ENCODE measurements around the gene DCC. TPM values are rescaled to one million over a fixed set of nuclear protein-coding genes. Genes with fewer than 3 reads are reported as not detected.

Gene DCC
- total and polyA plus RNA-seq, 4 experiments from 2014 or later = not detected

- H3K36me3 Mint-ChIP-seq = no peaks in the 10 kb centered on the region
- CTCF ChIA-PET (ENCODE audit: partially characterized antibody) = no interaction called here
- no peaks in the 10 kb centered on the region for H3K36me3 ChIP-seq (ENCODE audit: insufficient read depth, low read length)
- peaks cover 0 to 2% (median 0%) of the 10 kb centered on the region in 8 donors for H3K9me3 Mint-ChIP-seq
- no peaks in the 10 kb centered on the region for H3K27me3 Mint-ChIP-seq
- no peaks in the 10 kb centered on the region for H3K4me1 Mint-ChIP-seq
- no peaks in the 10 kb centered on the region for H3K27me3 ChIP-seq (ENCODE audit: insufficient read depth, low read length)
- H3K9me3 ChIP-seq (ENCODE audit: control insufficient read depth in 1 of 2, low read length in 2 of 2) = no peaks in the 10 kb centered on the region
- POLR2A ChIA-PET (ENCODE audit: partially characterized antibody) = no interaction called here
- no peak for DNase-seq
- H3K27ac ChIP-seq (ENCODE audit: low read depth, low read length) = no peak overlapping the region
- H3K4me1 ChIP-seq (ENCODE audit: insufficient read depth, low read length) = no peaks in the 10 kb centered on the region
- no peak overlapping the region for H3K4me3 ChIP-seq (ENCODE audit: low read length in 2 of 2)
- no peak overlapping the region for H3K4me3 Mint-ChIP-seq
- intact Hi-C loops (cut with micrococcal nuclease) = no loop called here
- H3K27ac Mint-ChIP-seq = no peak overlapping the region
Measured at GRCh38 chr18:53534695-53535094, 1194.7 kb downstream of the DCC start.

- Histone ChIP-seq H3K9me3 (ENCODE audit: control insufficient read depth in 1 of 2, low read length in 2 of 2) (no peaks in the 10 kb centered on the region), H3K27me3 (ENCODE audit: insufficient read depth, low read length) (no peaks in the 10 kb centered on the region), H3K4me3 (ENCODE audit: low read length in 2 of 2) (no peak overlapping the region), H3K27ac (ENCODE audit: low read depth, low read length) (no peak overlapping the region), H3K4me1 (ENCODE audit: insufficient read depth, low read length) (no peaks in the 10 kb centered on the region), H3K36me3 (ENCODE audit: insufficient read depth, low read length) (no peaks in the 10 kb centered on the region)
- Mint-ChIP-seq H3K36me3 (no peaks in the 10 kb centered on the region), H3K4me3 (no peak overlapping the region), H3K4me1 (no peaks in the 10 kb centered on the region), H3K27me3 (no peaks in the 10 kb centered on the region), H3K27ac (no peak overlapping the region), H3K9me3 (peaks cover 0 to 2% (median 0%) of the 10 kb centered on the region in 8 donors)
- no peak for DNase-seq
- intact Hi-C loops (cut with micrococcal nuclease) = no loop called here
- ChIA-PET CTCF (ENCODE audit: partially characterized antibody) (no interaction called here), POLR2A (ENCODE audit: partially characterized antibody) (no interaction called here)
Measured at GRCh38 chr18:53536908-53537307, 1196.9 kb downstream of the DCC start.

GRCh38 chr18:53541924-53542323, 1201.9 kb downstream of the DCC start:
- ChIA-PET CTCF (ENCODE audit: partially characterized antibody) (no interaction called here), POLR2A (ENCODE audit: partially characterized antibody) (no interaction called here)
- H3K36me3 ChIP-seq (ENCODE audit: insufficient read depth, low read length) = no peaks in the 10 kb centered on the region
- Mint-ChIP-seq H3K4me1 (no peaks in the 10 kb centered on the region), H3K9me3 (peaks cover 0 to 4% (median 0%) of the 10 kb centered on the region in 8 donors), H3K36me3 (no peaks in the 10 kb centered on the region), H3K4me3 (no peak overlapping the region), H3K27ac (no peak overlapping the region), H3K27me3 (no peaks in the 10 kb centered on the region)
- H3K27ac ChIP-seq (ENCODE audit: low read depth, low read length) = no peak overlapping the region
- no peak overlapping the region for H3K4me3 ChIP-seq (ENCODE audit: low read length in 2 of 2)
- no peaks in the 10 kb centered on the region for H3K27me3 ChIP-seq (ENCODE audit: insufficient read depth, low read length)
- intact Hi-C loops (cut with micrococcal nuclease) = no loop called here
- no peak for DNase-seq
- no peaks in the 10 kb centered on the region for H3K4me1 ChIP-seq (ENCODE audit: insufficient read depth, low read length)
- no peaks in the 10 kb centered on the region for H3K9me3 ChIP-seq (ENCODE audit: control insufficient read depth in 1 of 2, low read length in 2 of 2)

- Mint-ChIP-seq H3K4me1 (no peaks in the 10 kb centered on the region), H3K27me3 (no peaks in the 10 kb centered on the region), H3K36me3 (no peaks in the 10 kb centered on the region), H3K9me3 (peaks cover 0 to 4% (median 0%) of the 10 kb centered on the region in 8 donors), H3K27ac (no peak overlapping the region), H3K4me3 (no peak overlapping the region)
- no peak overlapping the region for H3K4me3 ChIP-seq (ENCODE audit: low read length in 2 of 2)
- H3K4me1 ChIP-seq (ENCODE audit: insufficient read depth, low read length) = no peaks in the 10 kb centered on the region
- no peak for DNase-seq
- no peaks in the 10 kb centered on the region for H3K9me3 ChIP-seq (ENCODE audit: control insufficient read depth in 1 of 2, low read length in 2 of 2)
- ChIA-PET CTCF (ENCODE audit: partially characterized antibody) (no interaction called here), POLR2A (ENCODE audit: partially characterized antibody) (no interaction called here)
- no peaks in the 10 kb centered on the region for H3K36me3 ChIP-seq (ENCODE audit: insufficient read depth, low read length)
- no peaks in the 10 kb centered on the region for H3K27me3 ChIP-seq (ENCODE audit: insufficient read depth, low read length)
- intact Hi-C loops (cut with micrococcal nuclease) = no loop called here
- H3K27ac ChIP-seq (ENCODE audit: low read depth, low read length) = no peak overlapping the region
Measured at GRCh38 chr18:53543711-53544110, 1203.7 kb downstream of the DCC start.

- Histone ChIP-seq H3K4me1 (ENCODE audit: insufficient read depth, low read length) (no peaks in the 10 kb centered on the region), H3K36me3 (ENCODE audit: insufficient read depth, low read length) (no peaks in the 10 kb centered on the region), H3K27ac (ENCODE audit: low read depth, low read length) (no peak overlapping the region), H3K4me3 (ENCODE audit: low read length in 2 of 2) (no peak overlapping the region), H3K27me3 (ENCODE audit: insufficient read depth, low read length) (no peaks in the 10 kb centered on the region), H3K9me3 (ENCODE audit: control insufficient read depth in 1 of 2, low read length in 2 of 2) (no peaks in the 10 kb centered on the region)
- ChIA-PET CTCF (ENCODE audit: partially characterized antibody) (no interaction called here), POLR2A (ENCODE audit: partially characterized antibody) (no interaction called here)
- Mint-ChIP-seq H3K9me3 (peaks cover 0 to 4% (median 0%) of the 10 kb centered on the region in 8 donors), H3K27me3 (no peaks in the 10 kb centered on the region), H3K36me3 (no peaks in the 10 kb centered on the region), H3K27ac (no peak overlapping the region), H3K4me1 (no peaks in the 10 kb centered on the region), H3K4me3 (no peak overlapping the region)
- intact Hi-C loops (cut with micrococcal nuclease) = no loop called here
- DNase-seq = no peak
Measured at GRCh38 chr18:53544917-53545316, 1204.9 kb downstream of the DCC start.

- Mint-ChIP-seq H3K4me1 (no peaks in the 10 kb centered on the region), H3K27me3 (no peaks in the 10 kb centered on the region), H3K36me3 (no peaks in the 10 kb centered on the region), H3K27ac (no peak overlapping the region), H3K4me3 (no peak overlapping the region), H3K9me3 (peaks cover 0 to 3% (median 0%) of the 10 kb centered on the region in 8 donors)
- no peak for DNase-seq
- Histone ChIP-seq H3K27ac (ENCODE audit: low read depth, low read length) (no peak overlapping the region), H3K27me3 (ENCODE audit: insufficient read depth, low read length) (no peaks in the 10 kb centered on the region), H3K36me3 (ENCODE audit: insufficient read depth, low read length) (no peaks in the 10 kb centered on the region), H3K9me3 (ENCODE audit: control insufficient read depth in 1 of 2, low read length in 2 of 2) (no peaks in the 10 kb centered on the region), H3K4me1 (ENCODE audit: insufficient read depth, low read length) (no peaks in the 10 kb centered on the region), H3K4me3 (ENCODE audit: low read length in 2 of 2) (no peak overlapping the region)
- ChIA-PET CTCF (ENCODE audit: partially characterized antibody) (no interaction called here), POLR2A (ENCODE audit: partially characterized antibody) (no interaction called here)
- intact Hi-C loops (cut with micrococcal nuclease) = no loop called here
Measured at GRCh38 chr18:53551868-53552426, 1212.0 kb downstream of the DCC start.

- Histone ChIP-seq H3K36me3 (ENCODE audit: insufficient read depth, low read length) (no peaks in the 10 kb centered on the region), H3K27me3 (ENCODE audit: insufficient read depth, low read length) (no peaks in the 10 kb centered on the region), H3K9me3 (ENCODE audit: control insufficient read depth in 1 of 2, low read length in 2 of 2) (no peaks in the 10 kb centered on the region), H3K4me3 (ENCODE audit: low read length in 2 of 2) (no peak overlapping the region), H3K27ac (ENCODE audit: low read depth, low read length) (no peak overlapping the region), H3K4me1 (ENCODE audit: insufficient read depth, low read length) (no peaks in the 10 kb centered on the region)
- no peak overlapping the region for H3K4me3 Mint-ChIP-seq
- no peak overlapping the region for H3K27ac Mint-ChIP-seq
- POLR2A ChIA-PET (ENCODE audit: partially characterized antibody) = no interaction called here
- peaks cover 0 to 5% (median 0%) of the 10 kb centered on the region in 8 donors for H3K9me3 Mint-ChIP-seq
- intact Hi-C loops (cut with micrococcal nuclease) = no loop called here
- no peaks in the 10 kb centered on the region for H3K4me1 Mint-ChIP-seq
- CTCF ChIA-PET (ENCODE audit: partially characterized antibody) = no interaction called here
- no peak for DNase-seq
- H3K27me3 Mint-ChIP-seq = no peaks in the 10 kb centered on the region
- H3K36me3 Mint-ChIP-seq = no peaks in the 10 kb centered on the region
Measured at GRCh38 chr18:53553030-53553429, 1213.0 kb downstream of the DCC start.

GRCh38 chr18:53556450-53556849, 1216.5 kb downstream of the DCC start:
- H3K27me3 Mint-ChIP-seq = peaks cover 0 to 2% of the 10 kb centered on the region in 2 donors
- no peaks in the 10 kb centered on the region for H3K4me1 Mint-ChIP-seq
- H3K4me1 ChIP-seq (ENCODE audit: insufficient read depth, low read length) = no peaks in the 10 kb centered on the region
- ChIA-PET CTCF (ENCODE audit: partially characterized antibody) (no interaction called here), POLR2A (ENCODE audit: partially characterized antibody) (no interaction called here)
- no peaks in the 10 kb centered on the region for H3K36me3 ChIP-seq (ENCODE audit: insufficient read depth, low read length)
- H3K27ac Mint-ChIP-seq = no peak overlapping the region
- H3K9me3 Mint-ChIP-seq = peaks cover 0 to 10% (median 5%) of the 10 kb centered on the region in 8 donors
- no peaks in the 10 kb centered on the region for H3K9me3 ChIP-seq (ENCODE audit: control insufficient read depth in 1 of 2, low read length in 2 of 2)
- intact Hi-C loops (cut with micrococcal nuclease) = no loop called here
- H3K4me3 Mint-ChIP-seq = no peak overlapping the region
- DNase-seq = no peak
- no peak overlapping the region for H3K4me3 ChIP-seq (ENCODE audit: low read length in 2 of 2)
- no peaks in the 10 kb centered on the region for H3K36me3 Mint-ChIP-seq
- H3K27me3 ChIP-seq (ENCODE audit: insufficient read depth, low read length) = no peaks in the 10 kb centered on the region
- no peak overlapping the region for H3K27ac ChIP-seq (ENCODE audit: low read depth, low read length)
